ENCODE data around the gene DYRK1A.
"Not testable (repeated sequence)": the region's sequence is repeated elsewhere in the genome, so short reads cannot be mapped to it uniquely, and the experiment has no call there.

Gene DYRK1A

GRCh38 chr21:37522641-37523295, 156.2 kb downstream of the DYRK1A start:
- H3K27me3 ChIP-seq (ENCODE audit: control insufficient read depth, insufficient read depth, low read length): no peaks in the 10 kb centered on the region

GRCh38 chr21:37524944-37525343, 158.4 kb downstream of the DYRK1A start:
- not testable (repeated sequence) for H3K4me1 ChIP-seq (ENCODE audit: control insufficient read depth, insufficient read depth, low read length); H3K27me3 ChIP-seq (ENCODE audit: control insufficient read depth, insufficient read depth, low read length); H3K27ac ChIP-seq (ENCODE audit: low read depth, low read length); H3K36me3 ChIP-seq (ENCODE audit: control insufficient read depth, insufficient read depth, low read length); H3K9ac ChIP-seq (ENCODE audit: low read length); H3K4me3 ChIP-seq (ENCODE audit: low read length)

More at GRCh38 chr21:37522641-37523295, 156.2 kb downstream of the DYRK1A start:
- Histone ChIP-seq H3K4me3 (ENCODE audit: low read length) (no peak overlapping the region), H3K36me3 (ENCODE audit: control insufficient read depth, insufficient read depth, low read length) (no peaks in the 10 kb centered on the region), H3K9ac (ENCODE audit: low read length) (no peak overlapping the region), H3K27ac (ENCODE audit: low read depth, low read length) (no peak overlapping the region), H3K4me1 (ENCODE audit: control insufficient read depth, insufficient read depth, low read length) (no peaks in the 10 kb centered on the region)

GRCh38 chr21:37525810-37526209, 159.2 kb downstream of the DYRK1A start:
- H3K9ac ChIP-seq (ENCODE audit: low read length): no peak overlapping the region
- no peak overlapping the region for H3K27ac ChIP-seq (ENCODE audit: low read depth, low read length)
- H3K4me3 ChIP-seq (ENCODE audit: low read length): no peak overlapping the region
- H3K27me3 ChIP-seq (ENCODE audit: control insufficient read depth, insufficient read depth, low read length): no peaks in the 10 kb centered on the region
- no peaks in the 10 kb centered on the region for H3K4me1 ChIP-seq (ENCODE audit: control insufficient read depth, insufficient read depth, low read length)
- H3K36me3 ChIP-seq (ENCODE audit: control insufficient read depth, insufficient read depth, low read length): no peaks in the 10 kb centered on the region

GRCh38 chr21:37527103-37527502, 160.5 kb downstream of the DYRK1A start:
- no peaks in the 10 kb centered on the region for H3K36me3 ChIP-seq (ENCODE audit: control insufficient read depth, insufficient read depth, low read length)
- no peak overlapping the region for H3K4me3 ChIP-seq (ENCODE audit: low read length)
- H3K27ac ChIP-seq (ENCODE audit: low read depth, low read length): no peak overlapping the region
- no peaks in the 10 kb centered on the region for H3K4me1 ChIP-seq (ENCODE audit: control insufficient read depth, insufficient read depth, low read length)
- no peaks in the 10 kb centered on the region for H3K27me3 ChIP-seq (ENCODE audit: control insufficient read depth, insufficient read depth, low read length)
- no peak overlapping the region for H3K9ac ChIP-seq (ENCODE audit: low read length)

- no peak overlapping the region for H3K27ac ChIP-seq (ENCODE audit: low read depth, low read length)
These were observed 161.1 kb downstream of the DYRK1A start for GRCh38 chr21:37527716-37528115.

GRCh38 chr21:37528150-37528937, 161.8 kb downstream of the DYRK1A start:
- no peaks in the 10 kb centered on the region for H3K27me3 ChIP-seq (ENCODE audit: control insufficient read depth, insufficient read depth, low read length)
- no peaks in the 10 kb centered on the region for H3K4me1 ChIP-seq (ENCODE audit: control insufficient read depth, insufficient read depth, low read length)
- H3K36me3 ChIP-seq (ENCODE audit: control insufficient read depth, insufficient read depth, low read length): no peaks in the 10 kb centered on the region
- H3K9ac ChIP-seq (ENCODE audit: low read length): no peak overlapping the region
- no peak overlapping the region for H3K4me3 ChIP-seq (ENCODE audit: low read length)
- H3K27ac ChIP-seq (ENCODE audit: low read depth, low read length): no peak overlapping the region

More at GRCh38 chr21:37527716-37528115, 161.1 kb downstream of the DYRK1A start:
- Histone ChIP-seq H3K4me1 (ENCODE audit: control insufficient read depth, insufficient read depth, low read length) (no peaks in the 10 kb centered on the region), H3K27me3 (ENCODE audit: control insufficient read depth, insufficient read depth, low read length) (no peaks in the 10 kb centered on the region), H3K9ac (ENCODE audit: low read length) (no peak overlapping the region), H3K4me3 (ENCODE audit: low read length) (no peak overlapping the region), H3K36me3 (ENCODE audit: control insufficient read depth, insufficient read depth, low read length) (no peaks in the 10 kb centered on the region)

GRCh38 chr21:37529649-37530048, 163.1 kb downstream of the DYRK1A start:
- H3K27ac ChIP-seq (ENCODE audit: low read depth, low read length): no peak overlapping the region
- H3K27me3 ChIP-seq (ENCODE audit: control insufficient read depth, insufficient read depth, low read length): no peaks in the 10 kb centered on the region
- H3K4me3 ChIP-seq (ENCODE audit: low read length): no peak overlapping the region
- H3K9ac ChIP-seq (ENCODE audit: low read length): no peak overlapping the region
- no peaks in the 10 kb centered on the region for H3K36me3 ChIP-seq (ENCODE audit: control insufficient read depth, insufficient read depth, low read length)
- no peaks in the 10 kb centered on the region for H3K4me1 ChIP-seq (ENCODE audit: control insufficient read depth, insufficient read depth, low read length)

- H3K27ac ChIP-seq (ENCODE audit: low read depth, low read length): no peak overlapping the region
- no peaks in the 10 kb centered on the region for H3K4me1 ChIP-seq (ENCODE audit: control insufficient read depth, insufficient read depth, low read length)
- no peaks in the 10 kb centered on the region for H3K36me3 ChIP-seq (ENCODE audit: control insufficient read depth, insufficient read depth, low read length)
- H3K27me3 ChIP-seq (ENCODE audit: control insufficient read depth, insufficient read depth, low read length): no peaks in the 10 kb centered on the region
- H3K4me3 ChIP-seq (ENCODE audit: low read length): no peak overlapping the region
- no peak overlapping the region for H3K9ac ChIP-seq (ENCODE audit: low read length)
These were observed 164.4 kb downstream of the DYRK1A start for GRCh38 chr21:37530901-37531351.

- Histone ChIP-seq H3K36me3 (ENCODE audit: control insufficient read depth, insufficient read depth, low read length) (no peaks in the 10 kb centered on the region), H3K9ac (ENCODE audit: low read length) (no peak overlapping the region), H3K27me3 (ENCODE audit: control insufficient read depth, insufficient read depth, low read length) (no peaks in the 10 kb centered on the region), H3K4me1 (ENCODE audit: control insufficient read depth, insufficient read depth, low read length) (no peaks in the 10 kb centered on the region), H3K27ac (ENCODE audit: low read depth, low read length) (no peak overlapping the region), H3K4me3 (ENCODE audit: low read length) (no peak overlapping the region)
These were observed 164.9 kb downstream of the DYRK1A start for GRCh38 chr21:37531431-37531932.

GRCh38 chr21:37532868-37533780, 166.6 kb downstream of the DYRK1A start:
- Histone ChIP-seq H3K27ac (ENCODE audit: low read depth, low read length) (no peak overlapping the region), H3K36me3 (ENCODE audit: control insufficient read depth, insufficient read depth, low read length) (no peaks in the 10 kb centered on the region), H3K27me3 (ENCODE audit: control insufficient read depth, insufficient read depth, low read length) (no peaks in the 10 kb centered on the region), H3K9ac (ENCODE audit: low read length) (no peak overlapping the region), H3K4me1 (ENCODE audit: control insufficient read depth, insufficient read depth, low read length) (no peaks in the 10 kb centered on the region), H3K4me3 (ENCODE audit: low read length) (no peak overlapping the region)

- no peaks in the 10 kb centered on the region for H3K4me1 ChIP-seq (ENCODE audit: control insufficient read depth, insufficient read depth, low read length)
- H3K27me3 ChIP-seq (ENCODE audit: control insufficient read depth, insufficient read depth, low read length): no peaks in the 10 kb centered on the region
- H3K4me3 ChIP-seq (ENCODE audit: low read length): no peak overlapping the region
- no peaks in the 10 kb centered on the region for H3K36me3 ChIP-seq (ENCODE audit: control insufficient read depth, insufficient read depth, low read length)
- no peak overlapping the region for H3K9ac ChIP-seq (ENCODE audit: low read length)
- H3K27ac ChIP-seq (ENCODE audit: low read depth, low read length): no peak overlapping the region
These were observed 167.9 kb downstream of the DYRK1A start for GRCh38 chr21:37534431-37534830.

GRCh38 chr21:37535130-37535529, 168.6 kb downstream of the DYRK1A start:
- Histone ChIP-seq H3K27me3 (ENCODE audit: control insufficient read depth, insufficient read depth, low read length) (no peaks in the 10 kb centered on the region), H3K27ac (ENCODE audit: low read depth, low read length) (no peak overlapping the region), H3K36me3 (ENCODE audit: control insufficient read depth, insufficient read depth, low read length) (no peaks in the 10 kb centered on the region), H3K4me1 (ENCODE audit: control insufficient read depth, insufficient read depth, low read length) (no peaks in the 10 kb centered on the region), H3K4me3 (ENCODE audit: low read length) (no peak overlapping the region), H3K9ac (ENCODE audit: low read length) (no peak overlapping the region)
